COLO829 (cell line): Measurements from ENCODE around the gene SLC25A5.

Source experiments
- DNase-seq: peaks from one replicate; pipeline ENCODE4 v3.0.0; 2012; ENCODE audit warnings: low spot score

Gene SLC25A5

DNA sequence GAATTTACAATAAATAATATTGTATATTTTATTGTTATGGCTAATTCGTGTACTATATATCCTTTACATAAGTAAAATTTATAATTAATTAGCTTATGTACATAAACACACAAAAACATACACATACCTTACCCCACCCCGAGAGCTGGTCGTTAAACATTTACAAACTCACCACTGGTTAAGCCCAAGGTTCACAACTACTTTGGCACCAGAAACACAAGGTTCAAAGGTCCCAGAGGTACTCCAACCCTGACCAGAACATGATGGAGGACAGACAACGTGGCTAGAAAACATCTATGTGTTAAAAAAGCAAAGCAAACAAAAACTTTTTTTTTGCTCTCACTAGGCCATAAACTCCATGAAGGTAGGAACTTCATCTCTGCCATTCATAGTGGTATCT is 37.7 kb downstream of the SLC25A5 start:
- no peak for DNase-seq

GRCh38 chrX:119507206-119507605 is 39.0 kb downstream of the SLC25A5 start:
- no peak for DNase-seq

DNA sequence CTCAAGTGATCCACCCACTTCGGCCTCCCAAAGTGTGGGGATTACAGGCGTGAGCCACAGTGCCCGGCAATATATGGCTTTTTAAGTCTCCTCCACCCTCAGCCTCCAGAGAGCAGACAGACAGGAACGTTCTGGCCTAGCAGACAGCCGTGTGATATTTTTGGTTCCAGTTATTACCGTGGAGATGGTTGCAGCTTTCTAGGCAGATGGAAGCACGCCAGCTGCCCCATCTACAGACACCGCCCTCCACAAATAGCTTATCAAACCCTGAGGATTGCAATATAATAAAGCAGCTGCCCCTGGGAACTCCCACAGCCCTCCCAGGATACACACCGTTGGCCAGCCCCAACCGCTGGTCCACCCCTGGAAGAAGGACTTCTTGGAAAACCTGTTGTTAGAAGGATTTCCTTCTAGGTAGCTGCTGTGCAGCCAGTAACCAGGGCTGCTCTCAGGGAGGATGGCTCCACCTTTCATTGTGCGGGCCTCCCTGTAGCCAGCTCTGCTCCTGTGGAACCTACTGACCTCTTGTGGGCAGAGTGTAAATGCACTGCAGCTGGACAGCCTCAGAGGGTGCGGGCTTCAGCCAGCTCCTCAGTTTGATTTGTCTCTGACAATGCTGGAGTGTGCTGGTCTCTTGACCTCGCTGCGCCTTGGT is 44.0 kb downstream of the SLC25A5 start:
- peak; percentile 85 for DNase-seq

DNA sequence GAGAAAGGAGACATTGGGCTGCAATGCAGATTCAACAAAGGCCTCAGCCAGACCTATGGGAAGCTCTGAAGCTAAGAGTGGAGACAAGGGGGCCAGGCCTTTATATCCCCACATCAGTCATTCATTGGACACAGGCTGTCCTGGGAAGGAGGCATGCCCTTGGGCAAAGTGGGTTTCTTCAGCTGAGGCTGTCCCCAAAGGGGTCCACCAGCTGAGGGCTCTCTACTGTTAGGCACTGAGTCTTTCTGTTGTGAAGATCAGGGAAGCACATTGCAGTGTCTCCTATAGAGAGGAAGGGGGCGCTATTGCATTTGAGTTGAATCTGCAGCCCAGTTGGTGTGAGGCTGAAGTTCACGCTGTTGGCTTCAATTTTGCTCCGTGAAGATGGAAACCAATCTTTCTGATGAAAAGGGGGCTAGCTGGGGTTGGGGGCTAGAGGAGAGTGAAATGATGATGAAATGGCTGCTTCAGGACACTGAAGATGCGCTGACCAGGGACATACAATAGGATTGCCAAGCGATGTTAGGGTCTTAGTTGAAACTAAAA is 48.0 kb downstream of the SLC25A5 start:
- DNase-seq = peak; percentile 74

- no peak for DNase-seq
Measured at GRCh38 chrX:119518371-119518770, 50.1 kb downstream of the SLC25A5 start.
